ENCODE measurements around the gene RSBN1L.

The RSBN1L gene

DNA sequence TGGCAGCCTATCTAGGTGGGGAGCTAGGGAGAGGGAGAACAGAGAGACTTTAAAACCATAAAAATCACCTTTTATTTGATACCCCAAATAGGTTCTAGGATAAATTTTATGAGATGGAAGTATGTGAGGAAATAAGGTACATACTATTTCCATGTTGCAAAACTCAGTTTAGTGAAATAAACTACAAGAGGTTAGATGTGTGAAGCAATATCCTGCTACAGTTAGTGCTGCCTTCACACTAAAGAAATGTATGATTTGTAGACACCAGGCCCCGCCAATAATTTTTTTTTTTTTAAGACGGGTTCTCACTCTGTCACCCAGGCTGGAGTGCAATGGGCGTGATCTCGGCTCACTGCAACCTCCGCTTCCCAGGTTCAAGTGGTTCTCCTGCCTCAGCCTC is 34.4 kb upstream of the RSBN1L start:
- Histone ChIP-seq H3K27ac (ENCODE audit: low read depth, low read length, severe bottlenecking) (no peak overlapping the region), H3K4me3 (ENCODE audit: extremely low read depth, insufficient read depth, low read length, poor library complexity, severe bottlenecking) (no peak overlapping the region), H3K36me3 (ENCODE audit: control insufficient read depth, insufficient read depth, low read length) (peaks cover 64% of the 10 kb centered on the region), H3K4me1 (ENCODE audit: control insufficient read depth, insufficient read depth, low read length, poor library complexity, severe bottlenecking) (no peaks in the 10 kb centered on the region), H3K9me3 (ENCODE audit: control insufficient read depth, low read length) (no peaks in the 10 kb centered on the region)
- WGBS, 2 experiments (ENCODE audit: insufficient coverage in 2 of 2): 97 to 100% methylated on average over 1 to 5 of the region's 5 CpGs

DNA sequence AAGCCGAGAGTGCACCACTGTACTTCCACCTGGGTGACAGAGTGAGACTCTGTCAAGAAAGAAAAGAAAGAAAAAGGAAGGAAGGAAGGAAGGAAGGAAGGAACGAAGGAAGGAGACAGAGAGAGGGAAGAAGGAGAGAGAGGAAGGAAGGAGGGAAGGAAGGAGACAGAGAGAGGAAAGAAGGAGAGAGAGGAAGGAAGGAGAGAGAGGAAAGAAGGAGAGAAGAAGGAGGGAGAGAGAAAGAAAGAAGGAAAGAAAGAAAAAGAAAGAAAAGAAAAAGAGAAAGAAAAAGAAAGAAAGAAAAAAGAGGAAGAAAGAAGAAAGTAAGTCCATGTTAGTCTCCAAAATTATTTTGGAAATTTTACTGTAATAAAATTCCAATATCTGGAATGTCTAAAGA is 33.4 kb upstream of the RSBN1L start:
- H3K9me3 ChIP-seq (ENCODE audit: control insufficient read depth, low read length): no peaks in the 10 kb centered on the region
- 95 to 96% methylated on average over 2 of the region's 2 CpGs for WGBS, 2 experiments (ENCODE audit: insufficient coverage in 2 of 2)
- peaks cover 56% of the 10 kb centered on the region for H3K36me3 ChIP-seq (ENCODE audit: control insufficient read depth, insufficient read depth, low read length)
- no peak overlapping the region for H3K4me3 ChIP-seq (ENCODE audit: extremely low read depth, insufficient read depth, low read length, poor library complexity, severe bottlenecking)
- no peaks in the 10 kb centered on the region for H3K4me1 ChIP-seq (ENCODE audit: control insufficient read depth, insufficient read depth, low read length, poor library complexity, severe bottlenecking)
- H3K27ac ChIP-seq (ENCODE audit: low read depth, low read length, severe bottlenecking): no peak overlapping the region

DNA sequence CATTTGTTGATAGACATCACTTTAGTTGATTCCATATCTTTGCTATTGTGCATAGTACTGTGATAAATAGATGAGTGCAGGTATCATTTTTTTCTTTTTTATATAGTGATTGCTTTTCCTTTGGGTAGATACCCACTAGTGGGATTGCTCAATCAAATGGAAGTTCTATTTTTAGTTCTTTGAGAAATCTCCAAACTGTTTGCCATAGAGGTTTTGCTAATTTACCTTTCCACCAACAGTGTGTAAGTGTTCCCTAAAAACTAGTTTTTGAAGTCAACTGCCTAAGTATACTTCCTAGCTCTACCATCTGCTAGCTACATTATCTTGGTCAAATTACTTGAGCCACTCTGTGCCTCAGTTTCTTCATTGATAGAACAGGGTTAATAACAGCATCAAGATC is 31.5 kb upstream of the RSBN1L start:
- no peaks in the 10 kb centered on the region for H3K4me1 ChIP-seq (ENCODE audit: control insufficient read depth, insufficient read depth, low read length, poor library complexity, severe bottlenecking)
- H3K36me3 ChIP-seq (ENCODE audit: control insufficient read depth, insufficient read depth, low read length): peaks cover 42% of the 10 kb centered on the region
- H3K27ac ChIP-seq (ENCODE audit: low read depth, low read length, severe bottlenecking): no peak overlapping the region
- H3K9me3 ChIP-seq (ENCODE audit: control insufficient read depth, low read length): no peaks in the 10 kb centered on the region
- no peak overlapping the region for H3K4me3 ChIP-seq (ENCODE audit: extremely low read depth, insufficient read depth, low read length, poor library complexity, severe bottlenecking)

DNA sequence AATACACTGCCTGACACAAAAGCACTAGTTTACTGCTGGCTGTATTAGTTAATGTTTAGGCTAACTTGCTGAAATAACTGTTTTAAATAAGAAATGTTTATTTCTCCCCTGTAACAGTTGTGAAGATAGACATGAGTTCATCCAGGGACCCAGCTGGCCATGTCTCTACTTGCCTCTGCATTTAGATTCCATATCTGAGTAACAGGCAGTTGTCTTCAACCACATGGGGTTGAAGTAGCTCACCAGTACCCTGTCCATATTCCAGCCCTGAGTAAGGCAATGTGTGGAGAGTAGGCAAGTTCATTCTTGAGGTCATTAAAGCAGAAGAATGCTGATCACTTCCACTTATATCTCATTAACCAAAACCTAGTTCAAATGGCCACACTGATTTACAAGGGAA is 31.1 kb upstream of the RSBN1L start:
- no peak overlapping the region for H3K4me3 ChIP-seq (ENCODE audit: extremely low read depth, insufficient read depth, low read length, poor library complexity, severe bottlenecking)
- H3K36me3 ChIP-seq (ENCODE audit: control insufficient read depth, insufficient read depth, low read length): peaks cover 39% of the 10 kb centered on the region
- no peaks in the 10 kb centered on the region for H3K4me1 ChIP-seq (ENCODE audit: control insufficient read depth, insufficient read depth, low read length, poor library complexity, severe bottlenecking)
- H3K9me3 ChIP-seq (ENCODE audit: control insufficient read depth, low read length): no peaks in the 10 kb centered on the region
- H3K27ac ChIP-seq (ENCODE audit: low read depth, low read length, severe bottlenecking): no peak overlapping the region

DNA sequence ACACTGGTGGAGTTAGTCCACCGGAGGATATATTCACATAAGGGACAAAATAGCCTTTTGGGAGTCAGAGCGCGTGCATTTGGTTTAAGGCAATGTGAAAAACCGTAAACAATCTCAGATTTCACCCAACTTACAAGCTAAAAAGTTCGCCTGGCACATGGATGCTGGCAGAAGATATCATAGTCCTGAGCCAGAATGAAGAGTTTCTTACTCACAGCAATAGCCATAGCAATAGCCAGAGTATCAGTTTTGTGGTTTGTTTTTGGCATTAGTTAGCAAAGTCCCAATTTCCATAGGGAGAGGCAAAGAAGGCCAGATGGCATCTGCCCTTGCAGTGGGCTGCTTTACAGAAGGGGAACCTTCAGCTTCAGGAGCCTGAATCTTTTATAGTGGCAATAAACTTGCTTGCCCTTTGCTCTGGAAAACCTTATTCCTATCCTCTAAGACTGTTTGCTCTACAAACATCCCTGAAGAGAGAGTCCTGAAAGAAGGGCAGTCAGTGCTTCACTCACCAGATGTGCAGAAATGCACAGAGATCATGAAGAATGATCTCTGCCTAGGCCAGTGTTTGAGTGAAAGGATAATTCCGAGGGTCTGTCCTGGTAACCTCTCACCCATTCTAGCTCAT is 28.7 kb upstream of the RSBN1L start:
- no peak overlapping the region for H3K27ac ChIP-seq (ENCODE audit: low read depth, low read length, severe bottlenecking)

DNA sequence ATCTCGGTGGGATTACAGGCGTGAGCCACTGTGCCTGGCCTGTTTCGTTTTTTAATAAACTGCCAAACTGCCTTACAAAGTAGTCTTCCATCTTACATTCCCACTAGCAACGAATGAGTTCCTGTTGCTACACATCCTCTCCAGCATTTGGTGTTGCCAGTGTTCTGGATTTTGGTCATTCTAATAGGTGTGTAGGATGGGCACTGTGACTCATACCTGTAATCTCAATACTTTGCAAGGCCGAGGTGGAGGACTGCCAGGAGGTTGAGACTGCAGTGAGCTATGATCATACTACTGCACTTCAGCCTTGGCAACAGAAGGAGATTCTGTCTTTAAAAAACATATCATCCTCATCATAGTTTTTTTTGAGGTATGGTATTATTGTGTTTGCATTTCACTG is 21.4 kb upstream of the RSBN1L start:
- H3K9me3 ChIP-seq (ENCODE audit: control insufficient read depth, low read length): no peaks in the 10 kb centered on the region
- WGBS, 2 experiments (ENCODE audit: insufficient coverage in 2 of 2): 100% methylated on average over 3 of the region's 5 CpGs

More for the DNA sequence above, 28.7 kb upstream of the RSBN1L start:
- WGBS, 2 experiments (ENCODE audit: insufficient coverage in 2 of 2): 94 to 96% methylated on average over 4 to 5 of the region's 6 CpGs
- Histone ChIP-seq H3K9me3 (ENCODE audit: control insufficient read depth, low read length) (no peaks in the 10 kb centered on the region), H3K4me1 (ENCODE audit: control insufficient read depth, insufficient read depth, low read length, poor library complexity, severe bottlenecking) (no peaks in the 10 kb centered on the region), H3K4me3 (ENCODE audit: extremely low read depth, insufficient read depth, low read length, poor library complexity, severe bottlenecking) (no peak overlapping the region), H3K36me3 (ENCODE audit: control insufficient read depth, insufficient read depth, low read length) (peaks cover 30% of the 10 kb centered on the region)

DNA sequence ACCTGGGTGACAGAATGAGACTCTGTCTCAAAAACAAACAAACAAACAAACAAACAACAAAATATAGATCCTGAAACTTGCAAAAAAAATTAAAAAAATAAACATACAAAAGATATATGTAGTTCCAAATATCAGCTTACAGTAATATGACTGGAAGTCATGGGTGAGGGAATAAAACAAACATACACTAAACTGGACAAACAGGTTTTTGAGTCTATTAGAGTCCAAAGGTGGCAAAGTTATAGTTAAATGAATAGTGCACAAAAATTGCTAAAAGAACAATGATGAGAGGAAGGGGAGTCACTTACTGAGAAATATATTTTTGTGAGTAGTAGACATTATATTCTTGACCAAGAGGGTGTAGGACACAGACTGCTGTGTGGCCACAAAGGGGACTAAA is 16.7 kb upstream of the RSBN1L start:
- Histone ChIP-seq H3K36me3 (ENCODE audit: control insufficient read depth, insufficient read depth, low read length) (peaks cover 18% of the 10 kb centered on the region), H3K4me3 (ENCODE audit: extremely low read depth, insufficient read depth, low read length, poor library complexity, severe bottlenecking) (no peak overlapping the region), H3K9me3 (ENCODE audit: control insufficient read depth, low read length) (no peaks in the 10 kb centered on the region), H3K4me1 (ENCODE audit: control insufficient read depth, insufficient read depth, low read length, poor library complexity, severe bottlenecking) (no peaks in the 10 kb centered on the region), H3K27ac (ENCODE audit: low read depth, low read length, severe bottlenecking) (no peak overlapping the region)

More for the DNA sequence above, 21.4 kb upstream of the RSBN1L start:
- H3K4me3 ChIP-seq (ENCODE audit: extremely low read depth, insufficient read depth, low read length, poor library complexity, severe bottlenecking): no peak overlapping the region
- H3K36me3 ChIP-seq (ENCODE audit: control insufficient read depth, insufficient read depth, low read length): peaks cover 6% of the 10 kb centered on the region
- H3K27ac ChIP-seq (ENCODE audit: low read depth, low read length, severe bottlenecking): no peak overlapping the region
- no peaks in the 10 kb centered on the region for H3K4me1 ChIP-seq (ENCODE audit: control insufficient read depth, insufficient read depth, low read length, poor library complexity, severe bottlenecking)

DNA sequence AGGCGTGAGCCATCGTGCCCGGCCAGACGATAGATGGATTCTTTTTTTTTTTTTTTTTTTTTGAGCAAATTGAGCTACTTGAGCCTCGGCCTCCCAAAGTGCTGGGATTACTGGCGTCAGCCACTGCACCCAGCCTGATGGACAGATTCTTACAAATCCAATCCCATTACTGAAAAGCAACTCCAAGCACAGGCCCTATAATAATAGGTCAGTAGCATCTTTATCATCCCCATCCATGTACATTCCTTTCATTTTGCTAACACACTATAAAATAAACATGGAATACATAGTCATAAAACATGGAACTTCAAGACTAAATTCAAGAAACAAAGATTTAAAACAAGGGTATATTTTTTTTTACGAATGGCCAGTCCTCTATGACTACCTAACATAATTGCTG is 16.0 kb upstream of the RSBN1L start:
- H3K36me3 ChIP-seq (ENCODE audit: control insufficient read depth, insufficient read depth, low read length): peaks cover 18% of the 10 kb centered on the region
- 89 to 93% methylated on average over 4 to 6 of the region's 7 CpGs for WGBS, 2 experiments (ENCODE audit: insufficient coverage in 2 of 2)
- no peak overlapping the region for H3K27ac ChIP-seq (ENCODE audit: low read depth, low read length, severe bottlenecking)
- H3K9me3 ChIP-seq (ENCODE audit: control insufficient read depth, low read length): no peaks in the 10 kb centered on the region
- no peaks in the 10 kb centered on the region for H3K4me1 ChIP-seq (ENCODE audit: control insufficient read depth, insufficient read depth, low read length, poor library complexity, severe bottlenecking)
- no peak overlapping the region for H3K4me3 ChIP-seq (ENCODE audit: extremely low read depth, insufficient read depth, low read length, poor library complexity, severe bottlenecking)

DNA sequence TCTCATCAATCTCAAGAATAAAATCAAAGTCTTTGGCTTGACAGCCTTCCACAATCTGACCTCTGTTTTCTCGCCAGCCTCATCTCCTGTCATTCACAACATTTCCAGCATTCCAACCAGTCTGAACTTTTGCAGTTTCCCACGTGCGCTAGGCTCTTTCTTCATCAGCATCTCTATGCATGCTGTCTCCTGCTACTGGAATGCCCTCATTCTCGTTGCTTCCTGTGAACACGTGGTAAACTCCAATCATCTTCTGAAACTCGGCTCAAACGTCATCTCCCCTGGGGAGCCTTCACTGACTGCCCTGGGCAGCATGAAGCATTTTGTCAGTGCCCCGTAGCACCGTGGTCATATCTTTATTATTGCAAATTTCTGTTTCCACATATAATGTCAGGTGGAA is 12.2 kb upstream of the RSBN1L start:
- Histone ChIP-seq H3K27ac (ENCODE audit: low read depth, low read length, severe bottlenecking) (peak overlapping the region; percentile 43), H3K36me3 (ENCODE audit: control insufficient read depth, insufficient read depth, low read length) (peaks cover 32% of the 10 kb centered on the region), H3K4me3 (ENCODE audit: extremely low read depth, insufficient read depth, low read length, poor library complexity, severe bottlenecking) (no peak overlapping the region), H3K9me3 (ENCODE audit: control insufficient read depth, low read length) (no peaks in the 10 kb centered on the region), H3K4me1 (ENCODE audit: control insufficient read depth, insufficient read depth, low read length, poor library complexity, severe bottlenecking) (peaks cover 10% of the 10 kb centered on the region)
- 42% methylated on average over 7 to 9 of the region's 9 CpGs for WGBS, 2 experiments (ENCODE audit: insufficient coverage in 2 of 2)

DNA sequence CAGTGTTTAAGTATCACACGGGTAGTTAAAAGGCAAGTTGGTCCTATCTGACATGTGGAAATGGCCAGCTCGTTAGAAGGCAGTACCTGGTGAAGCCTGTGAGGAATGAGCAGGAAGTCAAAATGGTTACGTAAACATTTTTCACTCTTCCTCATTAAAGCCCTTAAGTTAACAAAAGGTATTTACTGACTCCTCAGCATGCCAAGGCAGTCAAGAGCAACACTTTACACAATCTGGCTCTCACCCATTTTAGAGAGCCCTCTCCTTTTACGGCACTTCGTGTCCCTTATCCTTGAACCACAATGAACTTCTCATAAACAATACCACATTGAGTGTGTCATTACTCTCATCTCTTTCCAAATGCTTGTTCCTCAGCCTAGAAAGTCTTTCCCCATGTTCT is 11.0 kb upstream of the RSBN1L start:
- H3K4me3 ChIP-seq (ENCODE audit: extremely low read depth, insufficient read depth, low read length, poor library complexity, severe bottlenecking): no peak overlapping the region
- H3K9me3 ChIP-seq (ENCODE audit: control insufficient read depth, low read length): no peaks in the 10 kb centered on the region
- H3K4me1 ChIP-seq (ENCODE audit: control insufficient read depth, insufficient read depth, low read length, poor library complexity, severe bottlenecking): peaks cover 10% of the 10 kb centered on the region
- no peak overlapping the region for H3K27ac ChIP-seq (ENCODE audit: low read depth, low read length, severe bottlenecking)
- WGBS, 2 experiments (ENCODE audit: insufficient coverage in 2 of 2): 73 to 82% methylated on average over 4 to 5 of the region's 5 CpGs
- peaks cover 35% of the 10 kb centered on the region for H3K36me3 ChIP-seq (ENCODE audit: control insufficient read depth, insufficient read depth, low read length)

DNA sequence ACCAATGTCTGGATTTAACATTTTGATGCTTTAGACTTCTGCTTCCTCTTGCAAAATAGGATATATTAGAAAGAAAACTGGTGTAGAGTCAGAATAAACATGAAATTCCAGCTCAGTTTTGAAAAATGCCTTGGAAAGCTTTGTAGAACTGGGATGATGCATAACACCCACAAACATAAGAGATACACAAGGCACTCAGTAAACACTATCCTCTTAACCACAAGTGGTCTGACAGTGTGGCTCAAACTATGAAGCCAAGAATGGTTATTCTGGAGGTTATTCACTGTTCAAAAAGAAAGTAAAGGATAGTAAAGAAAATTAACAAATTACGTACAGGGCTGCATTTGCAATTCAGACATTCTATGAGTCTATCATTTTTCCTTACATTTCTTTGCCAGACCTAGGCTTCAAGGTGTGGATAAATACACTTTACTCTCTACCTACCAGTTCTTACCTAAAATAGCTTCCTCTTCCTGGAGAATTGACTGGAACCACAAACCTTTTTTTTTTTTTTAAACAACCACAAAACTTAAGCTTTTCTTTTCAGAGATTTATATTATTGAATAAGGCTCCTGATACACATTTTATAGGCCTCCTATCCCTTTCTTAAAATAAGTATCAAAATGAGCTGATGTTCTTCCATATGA is 9.0 kb upstream of the RSBN1L start:
- H3K27ac ChIP-seq (ENCODE audit: low read depth, low read length, severe bottlenecking): no peak overlapping the region
- H3K36me3 ChIP-seq (ENCODE audit: control insufficient read depth, insufficient read depth, low read length): peaks cover 43% of the 10 kb centered on the region
- H3K4me1 ChIP-seq (ENCODE audit: control insufficient read depth, insufficient read depth, low read length, poor library complexity, severe bottlenecking): peaks cover 10% of the 10 kb centered on the region
- no peak overlapping the region for H3K4me3 ChIP-seq (ENCODE audit: extremely low read depth, insufficient read depth, low read length, poor library complexity, severe bottlenecking)
- H3K9me3 ChIP-seq (ENCODE audit: control insufficient read depth, low read length): no peaks in the 10 kb centered on the region
- WGBS, 2 experiments (ENCODE audit: insufficient coverage in 2 of 2): no CpG with 5 or more reads among the region's 1 CpG
